Caki2 (cell line): ENCODE results near the gene RAB31. TPM values are rescaled to one million over a fixed set of nuclear protein-coding genes. Genes with fewer than 3 reads are reported as not detected.

Experiments used
- DNase-seq: peaks from one replicate; pipeline ENCODE4 v3.0.0-alpha.2; 2015; ENCODE audit warnings: low read depth
- in situ Hi-C: cut with HindIII; loops from 2 replicates; pipeline ENCODE4 v1.10.0; 2016; ENCODE audit warnings: low sequenced_read_pairs, low pct_unique_long_range_greater_than_20kb, mixed read lengths
- total RNA-seq: library from RNA; depleted of rRNA; stranded (reverse); fragments of >200 nt; shearing (Covaris generic); gene quantifications from 2 replicates; pipeline ENCODE4 v1.2.3, GENCODE V29; 2014; ENCODE audit warnings: low replicate concordance

The RAB31 gene
- total RNA-seq, 1 experiment from 2014 or later, result 18.3 TPM

DNA sequence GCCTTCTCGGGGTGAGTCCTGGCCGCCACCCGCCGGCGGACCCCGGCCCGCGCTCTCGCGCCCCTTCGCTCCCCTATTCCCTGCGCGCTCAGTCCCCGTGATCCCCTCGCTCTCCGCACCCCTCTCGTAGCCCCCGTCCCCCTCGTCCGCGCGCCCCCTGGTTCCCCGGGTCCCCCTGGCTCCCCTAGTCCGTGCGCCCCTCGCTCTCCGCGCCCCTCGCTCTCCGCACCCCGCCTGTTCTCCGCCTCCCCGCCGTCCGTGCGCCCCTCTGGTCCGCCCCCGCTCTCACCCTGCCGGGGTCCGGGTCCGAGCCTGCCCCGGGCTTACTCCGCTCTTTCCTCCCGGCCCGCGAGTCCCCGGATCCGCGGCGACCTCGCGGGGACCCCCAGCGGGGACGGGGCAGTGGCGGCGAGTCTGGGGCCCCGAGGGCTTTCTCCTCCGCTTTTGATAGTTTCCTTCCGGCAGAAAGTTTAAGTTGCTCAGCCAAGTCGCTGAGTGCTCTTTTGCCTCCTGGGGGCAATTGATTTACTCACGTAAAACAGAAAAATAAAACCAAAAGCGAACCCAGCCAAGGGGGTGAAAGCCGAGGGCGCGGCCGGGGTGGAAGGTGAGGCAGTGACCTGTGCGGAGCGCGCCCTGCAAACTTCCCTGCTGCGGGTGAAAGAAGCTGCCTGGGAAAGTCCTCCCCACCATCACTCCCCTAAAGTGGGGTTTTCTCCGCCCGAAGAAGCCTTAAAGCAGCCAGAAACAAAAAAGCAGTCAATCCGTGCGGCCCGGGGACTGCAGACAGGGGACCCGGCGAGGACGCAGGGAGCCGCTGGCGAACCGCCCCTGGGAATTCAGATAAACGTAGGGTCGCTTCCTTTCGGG, 568 bp downstream of the RAB31 start:
- in situ Hi-C loops, result no loop called here
- no peak for DNase-seq

DNA sequence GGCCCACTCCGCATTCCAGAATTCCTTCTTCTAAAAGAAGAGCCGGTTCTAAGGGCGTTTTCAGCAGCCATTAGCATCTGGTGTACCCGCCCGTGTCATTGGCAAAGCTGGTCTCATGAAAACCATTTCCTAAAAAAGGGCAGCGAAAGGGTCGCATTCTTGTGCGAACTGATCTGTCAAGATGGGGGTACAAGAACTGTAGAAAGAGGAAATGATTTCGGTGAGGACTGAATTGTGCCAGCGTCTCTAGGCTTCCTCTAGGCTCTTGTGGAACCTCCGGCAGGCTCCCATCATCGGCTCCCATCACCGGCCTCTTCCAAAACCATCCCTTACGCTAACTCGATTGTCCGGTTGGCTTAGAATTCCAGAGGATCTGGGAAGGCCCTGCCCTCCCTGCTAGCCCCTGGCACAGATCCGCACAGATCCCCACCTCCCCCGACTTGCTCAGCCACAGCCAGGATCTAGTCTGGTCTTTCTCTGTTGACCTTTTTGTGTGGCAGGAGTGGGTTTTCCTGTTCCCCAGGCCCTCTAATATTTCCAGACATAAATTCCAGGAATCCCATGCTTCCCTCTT, 1.3 kb downstream of the RAB31 start:
- in situ Hi-C loops, result no loop called here
- DNase-seq, result no peak

DNA sequence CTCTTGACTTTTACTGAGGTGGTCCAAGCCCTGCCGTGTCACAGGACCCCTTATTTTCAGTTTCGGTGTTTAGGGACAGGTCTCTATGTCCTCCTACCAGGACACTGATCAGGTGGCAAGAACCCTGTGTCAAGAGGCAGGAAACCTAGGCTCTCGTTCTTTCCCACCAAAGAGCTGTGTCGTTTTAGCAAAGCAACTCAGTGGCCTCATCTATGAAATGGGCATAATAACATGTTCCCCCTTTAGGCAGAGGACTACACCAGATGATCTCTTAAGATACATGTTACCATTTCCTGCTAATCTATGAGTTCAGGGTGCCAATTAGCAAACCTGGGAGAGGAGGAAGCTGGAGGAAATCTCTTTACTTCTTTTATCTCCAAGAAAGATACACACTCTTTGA, 1.9 kb downstream of the RAB31 start:
- DNase-seq, result no peak
- in situ Hi-C loops, result no loop called here

GRCh38 chr18:9711361-9712129, 3.4 kb downstream of the RAB31 start:
- DNase-seq, result no peak
- in situ Hi-C loops, result no loop called here

DNA sequence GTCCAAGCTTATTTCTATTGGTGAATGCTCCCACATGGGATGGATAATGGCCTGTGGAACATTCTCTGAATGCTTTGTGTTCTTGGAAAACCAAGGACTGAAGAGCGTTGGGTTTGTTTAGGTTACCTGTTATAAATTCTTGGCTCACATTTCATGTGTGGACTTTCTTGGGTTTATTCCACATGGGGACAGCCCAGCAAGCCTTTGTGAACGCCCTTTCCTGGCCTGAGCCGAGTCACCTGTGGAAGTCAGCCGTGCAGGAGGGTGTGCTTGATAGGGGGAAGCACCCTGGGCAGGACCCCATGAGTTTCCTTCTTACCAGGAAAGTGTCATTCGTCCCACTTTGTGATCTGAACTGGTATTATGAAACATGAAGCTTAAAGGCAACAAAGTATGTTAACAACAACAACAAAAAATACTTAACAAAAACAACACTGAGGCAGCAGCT, 4.1 kb downstream of the RAB31 start:
- in situ Hi-C loops, result no loop called here
- DNase-seq, result no peak

GRCh38 chr18:9712611-9713010, 4.5 kb downstream of the RAB31 start:
- in situ Hi-C loops, result no loop called here
- DNase-seq, result no peak

- in situ Hi-C loops, result no loop called here
- DNase-seq, result no peak
Measured at GRCh38 chr18:9714266-9715087, 6.4 kb downstream of the RAB31 start.

GRCh38 chr18:9715088-9715343, 6.9 kb downstream of the RAB31 start:
- in situ Hi-C loops, result no loop called here

GRCh38 chr18:9715978-9716774, 8.1 kb downstream of the RAB31 start:
- in situ Hi-C loops, result no loop called here
- DNase-seq, result no peak

More at GRCh38 chr18:9715088-9715343, 6.9 kb downstream of the RAB31 start:
- no peak for DNase-seq

DNA sequence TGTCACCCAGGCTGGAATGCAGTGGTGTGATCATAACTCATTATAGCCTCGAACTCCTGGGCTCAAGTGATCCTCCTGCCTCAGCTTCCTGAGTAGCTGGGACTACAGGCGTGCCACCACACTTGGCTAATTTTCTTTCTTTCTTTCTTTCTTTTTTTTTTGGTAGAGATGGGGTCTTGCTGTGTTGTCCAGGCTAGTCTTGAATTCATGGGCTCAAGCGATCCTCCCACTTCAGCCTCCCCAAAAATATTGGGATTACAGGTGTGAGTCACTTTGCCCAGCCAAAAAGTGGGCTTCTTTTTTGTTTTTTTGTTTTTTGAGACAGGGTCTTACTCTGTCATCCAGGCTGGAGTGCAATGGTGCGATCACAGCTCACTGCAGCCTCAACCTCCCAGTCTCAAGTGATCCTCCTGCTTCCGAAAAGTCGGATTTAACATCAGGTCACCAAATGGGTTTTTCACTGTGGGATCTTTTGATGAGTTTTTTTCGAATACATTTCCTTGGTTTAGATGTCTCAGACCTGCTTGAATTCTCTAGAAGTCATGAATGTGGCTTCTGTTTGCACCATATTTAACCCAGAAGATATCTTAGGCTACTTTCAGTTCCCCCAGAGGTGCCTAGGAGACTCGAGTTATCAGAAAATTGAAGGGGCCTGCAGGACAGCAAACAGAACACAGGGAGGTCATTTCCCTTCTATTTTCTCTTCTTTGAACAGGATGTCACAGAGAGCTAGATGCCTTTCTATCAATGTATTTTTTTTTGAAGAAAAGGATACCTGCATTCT, 8.9 kb downstream of the RAB31 start:
- in situ Hi-C loops, result no loop called here
- DNase-seq, result no peak

DNA sequence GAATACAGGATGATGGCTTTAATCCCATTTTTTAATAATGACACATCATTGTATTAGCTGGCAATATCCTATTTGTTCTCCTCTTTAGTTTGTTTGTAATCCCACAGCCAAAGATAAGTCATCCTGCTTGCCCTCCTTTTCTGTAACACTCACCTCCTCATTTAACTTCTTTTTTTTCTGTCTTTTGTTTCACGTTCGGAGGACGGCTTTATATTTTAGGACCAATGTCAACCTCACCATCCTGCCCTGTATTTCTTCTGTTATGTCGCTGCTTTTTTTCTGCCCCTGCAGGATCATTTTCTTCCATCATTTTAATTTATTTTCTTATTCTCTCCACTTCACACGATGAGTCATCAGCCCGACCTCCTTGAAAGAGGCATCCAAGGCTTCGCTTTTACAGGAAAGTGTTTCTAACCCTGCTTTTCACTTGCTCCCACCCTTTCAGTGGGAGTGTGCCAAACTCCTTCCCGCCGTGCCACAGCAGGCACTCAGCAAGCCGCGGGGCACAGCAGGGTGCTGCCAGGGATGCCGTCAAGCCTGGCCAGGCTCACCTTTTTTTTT, 11.4 kb downstream of the RAB31 start:
- in situ Hi-C loops, result no loop called here
- DNase-seq, result peak; percentile 89

DNA sequence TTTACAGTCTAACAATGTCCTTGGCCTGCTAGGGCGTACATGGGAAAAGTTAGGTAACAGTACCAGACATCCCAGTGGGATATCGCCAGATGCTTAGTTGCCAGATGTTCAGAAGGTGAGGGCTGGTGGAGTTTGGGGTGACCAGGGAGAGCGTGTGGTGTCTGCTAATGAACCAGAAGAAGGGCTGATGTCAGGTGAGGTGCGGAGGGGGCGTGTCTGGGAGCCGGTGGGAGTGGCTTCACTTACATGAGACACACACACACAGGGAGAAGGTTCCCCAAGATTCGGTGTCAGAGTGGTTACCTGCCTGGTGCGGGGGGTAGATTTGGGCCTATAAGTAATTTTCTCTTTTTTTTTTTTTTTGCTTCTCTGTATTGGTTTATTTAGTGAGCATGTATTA, 12.2 kb downstream of the RAB31 start:
- no peak for DNase-seq
- in situ Hi-C loops, result no loop called here

DNA sequence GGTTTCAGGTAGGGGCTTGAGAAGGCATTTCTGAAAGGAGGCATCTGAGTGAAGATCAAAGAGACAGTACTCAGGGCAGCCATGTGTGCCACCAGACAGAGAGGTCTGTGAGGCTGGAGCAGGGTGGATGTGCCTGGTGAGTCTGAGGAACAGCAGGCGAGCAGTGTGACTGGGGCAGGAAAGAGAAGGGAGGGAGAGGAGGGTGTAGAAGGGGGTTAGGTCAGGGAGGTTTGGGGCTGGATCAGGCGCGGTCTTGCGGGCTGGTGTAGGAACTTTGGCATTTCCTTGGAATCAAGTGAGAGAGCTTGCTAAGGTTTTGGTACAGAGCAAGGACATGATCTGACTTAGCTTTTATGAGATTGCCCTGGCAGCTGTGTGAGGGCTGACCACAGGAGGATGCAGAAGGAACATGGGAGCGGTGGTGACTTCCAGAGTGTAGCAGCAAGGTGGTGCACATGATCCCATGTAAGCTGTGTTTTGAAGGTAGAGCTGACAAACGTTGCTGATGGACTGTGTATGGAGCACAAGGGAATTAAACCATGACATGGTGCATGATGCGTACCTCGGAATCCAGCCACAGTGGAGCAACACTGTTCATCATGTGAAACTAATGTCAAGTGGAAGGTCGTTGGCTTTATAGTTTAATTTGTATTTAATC, 13.9 kb downstream of the RAB31 start:
- in situ Hi-C loops, result no loop called here
- no peak for DNase-seq

DNA sequence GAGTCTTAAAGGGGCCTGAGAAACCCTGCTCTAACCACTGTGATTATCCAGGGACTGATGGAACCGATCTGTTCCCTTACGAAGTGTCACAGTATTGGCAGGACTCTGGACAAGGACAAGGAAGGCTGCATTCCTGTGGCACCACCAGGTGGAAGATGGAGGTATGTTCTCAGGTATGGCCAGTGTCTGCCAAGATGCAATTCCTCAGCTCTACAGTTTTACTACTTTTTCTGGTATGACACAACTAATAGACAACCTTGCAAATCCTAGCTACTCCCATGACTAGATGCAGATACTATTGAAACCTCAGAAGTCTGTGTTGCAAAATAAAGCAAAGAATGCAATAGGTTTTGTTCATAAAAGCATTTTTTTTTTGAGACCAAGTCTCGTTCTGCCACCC, 14.6 kb downstream of the RAB31 start:
- DNase-seq, result no peak
- in situ Hi-C loops, result no loop called here

DNA sequence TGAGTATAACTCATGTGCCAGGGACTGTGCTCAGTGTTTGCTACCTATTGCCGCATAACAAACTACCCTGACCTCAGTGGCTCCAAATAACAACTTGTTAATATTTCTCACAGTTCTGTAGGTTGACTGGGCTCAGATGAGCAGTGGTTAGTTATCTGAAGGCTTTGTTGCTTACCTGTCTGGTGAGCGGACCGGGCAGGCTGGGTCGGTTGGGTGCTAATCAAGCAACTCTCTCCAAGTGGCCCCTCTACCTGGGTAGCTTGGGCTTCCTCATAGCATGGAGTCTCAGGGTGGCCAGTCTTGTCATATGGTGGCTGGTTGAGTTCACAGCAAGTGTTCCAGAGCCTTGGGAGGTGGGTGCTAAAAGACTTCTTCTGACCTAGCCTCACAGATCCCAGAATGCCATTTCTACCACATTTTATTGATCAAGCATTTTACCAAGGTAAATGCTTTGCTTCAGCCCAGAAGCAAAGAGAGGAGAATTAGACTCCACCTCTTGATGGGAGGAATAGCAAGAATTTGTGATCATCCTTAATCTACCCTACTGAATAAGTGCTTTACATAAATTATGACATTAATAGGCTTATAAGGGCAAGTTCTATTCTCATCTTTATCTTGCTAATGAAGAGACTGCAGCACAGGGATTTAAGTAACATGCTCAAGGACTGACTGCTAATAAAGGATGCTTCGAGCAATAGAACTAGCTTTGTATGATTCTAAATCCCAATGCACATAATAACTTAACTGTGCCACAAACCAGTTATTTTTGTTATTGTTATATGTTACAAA, 16.9 kb downstream of the RAB31 start:
- DNase-seq, result no peak
- in situ Hi-C loops, result no loop called here

GRCh38 chr18:9726175-9726574, 18.1 kb downstream of the RAB31 start:
- in situ Hi-C loops, result no loop called here
- no peak for DNase-seq
